Right lobe of liver (tissue), 6 donors: ENCODE measurements around the gene NCOA1. TPM values are rescaled to one million over a fixed set of nuclear protein-coding genes. Genes with fewer than 3 reads are reported as not detected.

Experiments used
- ATAC-seq, 4 donors: fragments of 200-7000 bp; cut with Tn5 transposase; one replicate each; pipeline ENCODE4 v1.9.1; 2020; ENCODE audit warnings: mild to moderate bottlenecking in 4 of 4, moderate library complexity in 4 of 4
- DNase-seq, 3 donors: peaks; one replicate each; pipeline ENCODE4 v3.0.0-alpha.2; 2020
- H3K27ac ChIP-seq, 3 donors: fragments of 200-600 bp; one replicate each; pipeline ENCODE4 v1.8.0; 2022
- H3K27me3 ChIP-seq, 2 donors: fragments of 200-600 bp; one replicate each; pipeline ENCODE4 v1.8.0; 2022
- H3K36me3 ChIP-seq, 4 donors: fragments of 200-600 bp; sonication (generic) in 1 of 4; one replicate each; pipeline versions ENCODE4 v1.5.1 to v1.8.0; 2017 to 2022; ENCODE audit warnings: control low read depth in 1 of 4
- H3K4me1 ChIP-seq, 4 donors: fragments of 200-600 bp; sonication (generic) in 1 of 4; one replicate each; pipeline versions ENCODE4 v1.5.1 to v1.8.0; 2017 to 2022; ENCODE audit warnings: control low read depth in 1 of 4
- H3K4me3 ChIP-seq, 3 donors: fragments of 200-600 bp; one replicate each; pipeline ENCODE4 v1.8.0; 2022
- H3K9me3 ChIP-seq, 4 donors: fragments of 200-600 bp; sonication (generic) in 1 of 4; one replicate each; pipeline versions ENCODE4 v1.5.1 to v1.8.0; 2017 to 2022; ENCODE audit warnings: control low read depth in 1 of 4
- POLR2A ChIP-seq: fragments of 450-650 bp; IDR thresholded peaks from one replicate; pipeline ENCODE4 v1.6.1; 2017; ENCODE audit warnings: antibody characterized with exemption, mild to moderate bottlenecking
- WGBS: methylation state at CpG from one replicate; pipeline ENCODE4 v1.1.6; 2018; ENCODE audit warnings: low coverage, low lambda C conversion rate; ENCODE audit not compliant: insufficient coverage; ENCODE audit errors: missing lambda C conversion rate; 5-methylcytosine and 5-hydroxymethylcytosine counted together
- intact Hi-C, 2 donors: fragments of 100-400 bp; cut with DNase I; formaldehyde crosslinking; loops; one replicate each; pipeline versions ENCODE4 v1.11.2 to v1.14.1; 2022
- total RNA-seq, 6 experiments: library from RNA; depleted of rRNA in 2 of 6; stranded (reverse); fragments of >200 nt in 2 of 6; fragmentation: NEBNext Ultra II Directional in 3 of 6; extraction: Animal tissue kit (Norgen Biotek cat#: 25700) in 3 of 6; gene quantifications; one replicate each; pipeline versions ENCODE4 v1.1.0 to v1.2.4, GENCODE V29; 2016 to 2023
- TF ChIP-seq, protein P1 (sequence below), 4 donors: fragments of 200-600 bp in 3 of 4; fragments of 450-650 bp in 1 of 4; IDR thresholded peaks; one replicate each; pipeline versions ENCODE4 v1.5.1 to v1.8.0; 2016 to 2022; ENCODE audit warnings: antibody characterized with exemption in 4 of 4, mild to moderate bottlenecking in 2 of 4
- donor health status: DM: no; HTN: yes; CAD: no.
- donor health status: DM: no; HTN: no; CAD: no.
- donor health status: DM: no; HTN: no; CAD: no.
- donor health status: DM: no; HTN: yes; CAD: no.
- donor health status: DM: no; HTN: yes; CAD: no.

NCOA1 gene
- total RNA-seq, 6 experiments from 2014 or later = 13.5 to 18.9 (median 16.4) TPM

DNA sequence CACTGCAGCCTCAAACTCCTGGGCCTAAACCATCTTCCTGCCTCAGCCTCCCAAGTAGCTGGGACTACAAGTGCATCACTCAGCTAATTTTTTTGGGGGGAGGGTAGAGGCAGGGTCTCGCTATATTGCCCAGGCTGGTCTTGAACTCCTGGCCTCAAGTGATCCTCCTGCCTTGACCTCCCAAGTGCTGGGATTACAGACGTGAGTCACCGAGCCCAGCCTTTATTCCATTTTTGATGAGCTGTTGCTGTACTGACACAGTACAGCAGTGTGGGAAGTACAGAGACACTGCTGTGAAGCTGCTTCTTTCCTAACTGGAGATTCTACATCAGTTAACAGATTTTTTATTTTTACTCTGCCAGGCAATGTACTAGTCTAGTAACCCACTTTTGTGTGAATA lies 283.3 kb downstream of the NCOA1 start:
- H3K9me3 ChIP-seq = no peaks in the 10 kb centered on the region
- peaks cover 0 to 3% (median 0%) of the 10 kb centered on the region in 4 donors for H3K36me3 ChIP-seq
- TF ChIP-seq, protein P1, sequence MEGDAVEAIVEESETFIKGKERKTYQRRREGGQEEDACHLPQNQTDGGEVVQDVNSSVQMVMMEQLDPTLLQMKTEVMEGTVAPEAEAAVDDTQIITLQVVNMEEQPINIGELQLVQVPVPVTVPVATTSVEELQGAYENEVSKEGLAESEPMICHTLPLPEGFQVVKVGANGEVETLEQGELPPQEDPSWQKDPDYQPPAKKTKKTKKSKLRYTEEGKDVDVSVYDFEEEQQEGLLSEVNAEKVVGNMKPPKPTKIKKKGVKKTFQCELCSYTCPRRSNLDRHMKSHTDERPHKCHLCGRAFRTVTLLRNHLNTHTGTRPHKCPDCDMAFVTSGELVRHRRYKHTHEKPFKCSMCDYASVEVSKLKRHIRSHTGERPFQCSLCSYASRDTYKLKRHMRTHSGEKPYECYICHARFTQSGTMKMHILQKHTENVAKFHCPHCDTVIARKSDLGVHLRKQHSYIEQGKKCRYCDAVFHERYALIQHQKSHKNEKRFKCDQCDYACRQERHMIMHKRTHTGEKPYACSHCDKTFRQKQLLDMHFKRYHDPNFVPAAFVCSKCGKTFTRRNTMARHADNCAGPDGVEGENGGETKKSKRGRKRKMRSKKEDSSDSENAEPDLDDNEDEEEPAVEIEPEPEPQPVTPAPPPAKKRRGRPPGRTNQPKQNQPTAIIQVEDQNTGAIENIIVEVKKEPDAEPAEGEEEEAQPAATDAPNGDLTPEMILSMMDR (IDR thresholded peaks at IDR 0.05) = no peak
- TF ChIP-seq POLR2A = no peak
- intact Hi-C loops = no loop called here
- H3K4me1 ChIP-seq = no peaks in the 10 kb centered on the region
- no peak overlapping the region for H3K27ac ChIP-seq
- no peak overlapping the region for H3K4me3 ChIP-seq
- DNase-seq (no peak), ATAC-seq (no peak)
- no peaks in the 10 kb centered on the region for H3K27me3 ChIP-seq
- WGBS = 81% methylated on average over 3 of the region's 3 CpGs

DNA sequence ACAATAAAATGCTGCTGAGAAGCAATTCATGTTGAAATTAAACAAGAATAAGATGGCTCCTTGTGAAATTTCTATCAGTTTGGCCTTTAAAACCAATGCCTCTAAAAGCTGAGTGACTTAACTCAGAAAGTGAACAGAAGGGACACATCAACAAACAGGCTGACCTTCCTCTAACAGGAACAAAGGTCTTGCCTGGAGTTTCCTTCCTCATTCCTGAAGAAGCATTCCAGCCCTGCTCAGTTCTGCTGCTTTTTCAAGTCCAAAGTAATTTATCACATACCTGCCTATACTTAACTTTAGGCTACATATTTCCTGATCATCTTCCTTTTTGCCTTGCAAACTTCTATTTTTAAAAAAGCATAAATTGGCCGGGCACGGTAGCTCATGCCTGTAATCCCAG lies 288.1 kb downstream of the NCOA1 start:
- Histone ChIP-seq H3K4me1 (no peaks in the 10 kb centered on the region), H3K27me3 (no peaks in the 10 kb centered on the region), H3K36me3 (no peaks in the 10 kb centered on the region), H3K27ac (no peak overlapping the region), H3K9me3 (no peaks in the 10 kb centered on the region), H3K4me3 (no peak overlapping the region)
- peak in 3 of 4 donors; percentile 27 to 41 (median 31) for ATAC-seq
- DNase-seq = no peak
- TF ChIP-seq POLR2A = no peak
- TF ChIP-seq, protein P1 (IDR thresholded peaks at IDR 0.05) = no peak
- 48% methylated on average over 2 of the region's 2 CpGs for WGBS
- intact Hi-C loops = no loop called here

DNA sequence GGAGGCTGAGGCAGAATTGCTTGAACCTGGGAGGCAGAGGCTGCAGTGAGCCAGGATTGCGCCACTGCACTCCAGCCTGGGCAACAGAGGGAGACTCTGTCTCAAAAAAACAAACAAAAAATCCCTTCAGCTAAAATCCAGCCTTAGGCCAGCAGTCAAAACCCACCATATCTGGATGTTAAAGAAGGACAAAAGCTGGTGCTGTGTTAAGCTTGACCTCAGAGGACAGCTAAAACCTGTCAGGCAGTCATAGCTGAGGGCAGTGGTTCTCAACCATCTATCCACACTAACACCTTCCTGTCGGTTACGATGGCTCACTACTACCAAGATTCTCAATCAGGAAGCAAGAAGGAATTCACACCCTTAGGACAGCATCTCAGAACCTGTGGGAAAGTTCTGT lies 292.6 kb downstream of the NCOA1 start:
- ATAC-seq = no peak
- no peak for DNase-seq
- H3K4me3 ChIP-seq = no peak overlapping the region
- no peak overlapping the region for H3K27ac ChIP-seq
- no peaks in the 10 kb centered on the region for H3K36me3 ChIP-seq
- 100% methylated on average over 2 of the region's 3 CpGs for WGBS
- no peaks in the 10 kb centered on the region for H3K27me3 ChIP-seq
- TF ChIP-seq, protein P1 (IDR thresholded peaks at IDR 0.05) = no peak
- TF ChIP-seq POLR2A = no peak
- H3K4me1 ChIP-seq = no peaks in the 10 kb centered on the region
- intact Hi-C loops = no loop called here
- no peaks in the 10 kb centered on the region for H3K9me3 ChIP-seq

DNA sequence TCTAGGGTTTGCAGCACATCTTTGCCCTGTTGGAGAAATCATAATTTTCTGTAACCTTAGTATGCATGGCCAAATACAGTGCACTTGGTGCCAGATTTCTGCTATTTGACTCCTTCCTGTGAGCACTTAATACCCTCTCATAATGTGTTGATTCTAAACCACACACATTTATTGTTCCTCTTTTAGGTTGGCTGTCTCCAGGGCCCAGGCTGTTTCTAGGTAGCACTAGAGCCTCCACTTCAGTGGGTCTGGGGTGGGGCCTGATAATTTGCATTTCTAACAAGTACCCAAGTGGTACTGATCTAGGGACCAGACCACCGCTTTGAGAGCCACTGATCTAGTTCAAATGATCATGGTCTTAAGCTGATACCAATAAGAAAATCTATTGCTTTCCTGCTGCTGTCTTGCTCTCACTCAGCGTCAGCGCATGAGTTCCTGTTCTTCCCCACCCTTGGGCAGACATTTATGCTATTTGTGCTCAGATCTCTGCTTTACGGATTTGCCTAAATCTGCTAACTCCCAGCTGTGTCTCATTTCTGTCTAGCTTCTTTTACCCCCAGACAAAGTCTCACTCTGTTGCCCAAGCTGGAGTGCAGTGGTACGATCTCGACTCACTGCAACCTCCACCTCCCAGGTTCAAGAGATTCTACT lies 294.7 kb downstream of the NCOA1 start:
- no peaks in the 10 kb centered on the region for H3K27me3 ChIP-seq
- H3K9me3 ChIP-seq = no peaks in the 10 kb centered on the region
- no peak for TF ChIP-seq POLR2A
- TF ChIP-seq, protein P1 (IDR thresholded peaks at IDR 0.05) = no peak
- intact Hi-C loops = no loop called here
- H3K27ac ChIP-seq = no peak overlapping the region
- DNase-seq = no peak
- ATAC-seq = peak; percentile 14 to 61 (median 40)
- 72% methylated on average over 3 of the region's 6 CpGs for WGBS
- H3K4me1 ChIP-seq = no peaks in the 10 kb centered on the region
- H3K36me3 ChIP-seq = no peaks in the 10 kb centered on the region
- no peak overlapping the region for H3K4me3 ChIP-seq
